Psoas muscle (tissue), 8 donors: ENCODE results near the gene RUNX2. TPM values are rescaled to one million over a fixed set of nuclear protein-coding genes. Genes with fewer than 3 reads are reported as not detected.

Experiments used
- ATAC-seq, 4 donors: fragments of 200-7000 bp; cut with Tn5 transposase; one replicate each; pipeline ENCODE4 v1.9.1; 2020; ENCODE audit warnings: moderate library complexity in 3 of 4, mild to moderate bottlenecking in 2 of 4
- DNase-seq, 2 donors: peaks; one replicate each; pipeline ENCODE4 v3.0.0-alpha.2; 2020
- H3K27ac ChIP-seq: fragments of 200-600 bp; one replicate; pipeline ENCODE4 v1.8.0; 2022
- H3K27me3 ChIP-seq, 3 donors: fragments of 200-600 bp in 1 of 3; one replicate each; pipeline versions ENCODE4 v1.6.1 to v1.8.0; 2013 to 2022; ENCODE audit warnings: low read length in 2 of 3, mild to moderate bottlenecking in 2 of 3, moderate library complexity in 1 of 3; ENCODE audit not compliant: insufficient read depth in 3 of 3
- H3K36me3 ChIP-seq, 2 donors: fragments of 200-600 bp in 1 of 2; one replicate each; pipeline versions ENCODE4 v1.6.1 to v1.8.0; 2013 to 2022; ENCODE audit warnings: low read depth in 1 of 2, mild to moderate bottlenecking in 1 of 2, moderate library complexity in 1 of 2; ENCODE audit not compliant: insufficient read depth in 1 of 2
- H3K4me1 ChIP-seq: fragments of 200-600 bp; one replicate; pipeline ENCODE4 v1.8.0; 2022
- H3K4me3 ChIP-seq: fragments of 200-600 bp; one replicate; pipeline ENCODE4 v1.8.0; 2022; ENCODE audit warnings: mild to moderate bottlenecking
- H3K9me3 ChIP-seq: fragments of 200-600 bp; one replicate; pipeline ENCODE4 v1.8.0; 2022
- WGBS, 3 donors: extraction: QIAGEN DNeasy Blood & Tissue Kit; methylation state at CpG; one replicate each; pipeline versions ENCODE4 v1.1.6 to v1.1.7; 2013; 5-methylcytosine and 5-hydroxymethylcytosine counted together
- intact Hi-C, 2 donors: fragments of 100-400 bp; cut with DNase I; formaldehyde crosslinking; loops; one replicate each; pipeline versions ENCODE4 v1.11.0 to v1.14.2; 2022
- polyA plus RNA-seq, 3 donors: library from polyadenylated mRNA; stranded (reverse); fragments of 200-250 nt; gene quantifications; one replicate each; pipeline ENCODE4 v1.2.3, GENCODE V29; 2013
- total RNA-seq, 4 donors: library from RNA; stranded (reverse); fragmentation: NEBNext Ultra II Directional in 2 of 4; extraction: Animal tissue kit (Norgen Biotek cat#: 25700) in 2 of 4; gene quantifications; one replicate each; pipeline versions ENCODE4 v1.2.1 to v1.2.4, GENCODE V29; 2021 to 2023
- TF ChIP-seq, protein P1 (sequence below): fragments of 200-600 bp; IDR thresholded peaks from one replicate; pipeline ENCODE4 v1.8.0; 2022; ENCODE audit warnings: antibody characterized with exemption
- donor health status: healthy with polysubstance abuse.
- donor health status: DM: no; HTN: no; CAD: no; lungs with moderate emphysema.
- donor health status: Bipolar disorder and iron deficiency.
- donor health status: healthy.
- donor health status: DM: yes; HTN: yes; CAD: no.
- donor health status: DM: no; HTN: no; CAD: no.
- donor health status: DM: no; HTN: no; CAD: no.
- donor health status: DM: yes; HTN: yes; CAD: no.

Gene RUNX2
- total and polyA plus RNA-seq, 7 donors = 0.07 to 0.69 (median 0.21) TPM

- Histone ChIP-seq H3K4me1 (no peaks in the 10 kb centered on the region), H3K36me3 (no peaks in the 10 kb centered on the region), H3K4me3 (no peak overlapping the region), H3K9me3 (peaks cover 10% of the 10 kb centered on the region), H3K27me3 (peaks cover 0 to 7% (median 0%) of the 10 kb centered on the region in 3 donors), H3K27ac (no peak overlapping the region)
- DNase-seq = no peak
- TF ChIP-seq, protein P1, sequence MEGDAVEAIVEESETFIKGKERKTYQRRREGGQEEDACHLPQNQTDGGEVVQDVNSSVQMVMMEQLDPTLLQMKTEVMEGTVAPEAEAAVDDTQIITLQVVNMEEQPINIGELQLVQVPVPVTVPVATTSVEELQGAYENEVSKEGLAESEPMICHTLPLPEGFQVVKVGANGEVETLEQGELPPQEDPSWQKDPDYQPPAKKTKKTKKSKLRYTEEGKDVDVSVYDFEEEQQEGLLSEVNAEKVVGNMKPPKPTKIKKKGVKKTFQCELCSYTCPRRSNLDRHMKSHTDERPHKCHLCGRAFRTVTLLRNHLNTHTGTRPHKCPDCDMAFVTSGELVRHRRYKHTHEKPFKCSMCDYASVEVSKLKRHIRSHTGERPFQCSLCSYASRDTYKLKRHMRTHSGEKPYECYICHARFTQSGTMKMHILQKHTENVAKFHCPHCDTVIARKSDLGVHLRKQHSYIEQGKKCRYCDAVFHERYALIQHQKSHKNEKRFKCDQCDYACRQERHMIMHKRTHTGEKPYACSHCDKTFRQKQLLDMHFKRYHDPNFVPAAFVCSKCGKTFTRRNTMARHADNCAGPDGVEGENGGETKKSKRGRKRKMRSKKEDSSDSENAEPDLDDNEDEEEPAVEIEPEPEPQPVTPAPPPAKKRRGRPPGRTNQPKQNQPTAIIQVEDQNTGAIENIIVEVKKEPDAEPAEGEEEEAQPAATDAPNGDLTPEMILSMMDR = no peak
- no peak for ATAC-seq
- intact Hi-C loops = no loop called here
- 83 to 91% (median 90%) methylated on average over 5 of the region's 5 CpGs for WGBS, 3 donors
Observed at GRCh38 chr6:45679163-45679562, 351.0 kb downstream of the RUNX2 start.

- H3K9me3 ChIP-seq = peaks cover 10% of the 10 kb centered on the region
- TF ChIP-seq, protein P1 = no peak
- H3K4me1 ChIP-seq = no peaks in the 10 kb centered on the region
- no peak overlapping the region for H3K4me3 ChIP-seq
- WGBS, 3 donors = 93 to 95% (median 94%) methylated on average over 2 of the region's 2 CpGs
- ATAC-seq = no peak
- peaks cover 0 to 7% (median 2%) of the 10 kb centered on the region in 3 donors for H3K27me3 ChIP-seq
- no peak overlapping the region for H3K27ac ChIP-seq
- no peak for DNase-seq
- intact Hi-C loops = no loop called here
- H3K36me3 ChIP-seq = no peaks in the 10 kb centered on the region
Observed at GRCh38 chr6:45679631-45680030, 351.5 kb downstream of the RUNX2 start.

DNA sequence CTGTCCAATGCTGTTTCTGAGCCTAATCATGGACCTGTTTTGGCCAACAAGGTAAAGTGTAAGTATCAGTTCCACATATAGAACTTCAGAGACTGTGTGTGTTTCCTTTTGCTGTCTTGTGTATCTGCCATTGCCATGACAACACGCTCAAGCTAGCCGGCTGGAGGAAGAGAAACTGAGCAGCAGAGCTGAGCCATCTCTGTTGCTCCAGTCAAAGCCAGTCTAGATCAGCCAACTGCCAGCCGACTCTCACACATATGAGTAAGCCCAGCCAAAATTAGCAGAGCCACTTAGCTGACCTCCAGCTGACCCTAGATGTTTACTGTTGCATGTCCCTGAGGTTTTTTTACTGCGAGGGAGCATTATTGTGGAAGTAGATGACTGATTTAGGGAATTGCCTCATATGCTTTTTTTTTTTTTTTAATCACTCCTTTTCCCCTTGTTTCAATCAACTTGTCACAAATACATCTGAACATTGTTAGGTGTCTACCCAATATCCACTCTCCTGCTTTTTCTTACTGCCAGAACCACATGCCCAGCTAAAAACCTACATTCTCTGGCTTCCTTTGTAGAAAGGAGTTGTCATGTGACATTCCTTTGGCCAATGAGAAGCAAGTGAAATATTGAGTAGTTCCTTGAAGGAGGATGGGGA lies 353.9 kb downstream of the RUNX2 start:
- ATAC-seq = no peak
- WGBS, 3 donors = 54 to 67% (median 54%) methylated on average over 4 of the region's 4 CpGs
- H3K4me3 ChIP-seq = no peak overlapping the region
- intact Hi-C loops = no loop called here
- peaks cover 10% of the 10 kb centered on the region for H3K9me3 ChIP-seq
- no peak overlapping the region for H3K27ac ChIP-seq
- no peaks in the 10 kb centered on the region for H3K4me1 ChIP-seq
- H3K27me3 ChIP-seq = peaks cover 0 to 2% (median 2%) of the 10 kb centered on the region in 3 donors
- TF ChIP-seq, protein P1 = no peak
- H3K36me3 ChIP-seq = no peaks in the 10 kb centered on the region
- DNase-seq = no peak

- H3K27me3 ChIP-seq = peaks cover 0 to 2% (median 2%) of the 10 kb centered on the region in 3 donors
- H3K4me3 ChIP-seq = no peak overlapping the region
- no peaks in the 10 kb centered on the region for H3K4me1 ChIP-seq
- no peaks in the 10 kb centered on the region for H3K36me3 ChIP-seq
- peaks cover 10% of the 10 kb centered on the region for H3K9me3 ChIP-seq
- DNase-seq (no peak), ATAC-seq (no peak)
- intact Hi-C loops = no loop called here
- TF ChIP-seq, protein P1 = no peak
- no peak overlapping the region for H3K27ac ChIP-seq
Observed at GRCh38 chr6:45684476-45684875, 356.3 kb downstream of the RUNX2 start.

DNA sequence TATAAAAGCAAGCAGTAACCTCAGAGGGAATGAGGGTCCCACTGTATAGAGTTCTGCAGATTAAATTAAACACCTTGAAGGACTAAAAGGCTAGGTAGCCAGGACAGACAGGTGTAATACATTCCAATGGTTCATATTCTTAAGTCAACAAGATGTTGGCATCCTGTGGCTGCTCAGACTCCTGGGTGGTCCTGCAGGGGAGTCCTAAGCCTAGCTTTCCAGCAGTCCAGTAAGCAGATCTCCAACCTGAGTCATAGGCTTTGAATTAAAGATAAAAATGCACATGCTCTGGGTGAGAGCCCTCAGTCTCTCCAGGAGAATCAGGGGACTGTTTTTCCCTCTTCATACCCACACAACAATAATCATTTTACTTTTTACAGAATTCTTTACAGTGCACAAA lies 356.9 kb downstream of the RUNX2 start:
- intact Hi-C loops = no loop called here
- Histone ChIP-seq H3K4me1 (no peaks in the 10 kb centered on the region), H3K36me3 (no peaks in the 10 kb centered on the region), H3K27ac (no peak overlapping the region), H3K4me3 (no peak overlapping the region), H3K27me3 (peaks cover 0 to 2% (median 2%) of the 10 kb centered on the region in 3 donors), H3K9me3 (peaks cover 10% of the 10 kb centered on the region)
- ATAC-seq = no peak
- TF ChIP-seq, protein P1 = no peak
- no peak for DNase-seq
